Type B pancreatic cell (in vitro differentiated cells): Measurements from ENCODE around the gene TCHP. TPM values are rescaled to one million over a fixed set of nuclear protein-coding genes. Genes with fewer than 3 reads are reported as not detected.

Experiments
- DNase-seq: peaks from one replicate; pipeline ENCODE4 v3.0.0; 2021; ENCODE audit warnings: mixed read lengths; ENCODE audit not compliant: unreplicated experiment; ENCODE audit errors: extremely low spot score
- H3K27ac Mint-ChIP-seq: 2 replicates; pipeline ENCODE4 v1.8.0; 2021; ENCODE audit warnings: mild to moderate bottlenecking, mixed read lengths
- H3K27me3 Mint-ChIP-seq: 2 replicates; pipeline ENCODE4 v1.8.0; 2021; ENCODE audit warnings: mixed read lengths
- H3K36me3 Mint-ChIP-seq: 2 replicates; pipeline ENCODE4 v1.8.0; 2021; ENCODE audit warnings: mixed read lengths
- H3K4me1 Mint-ChIP-seq: one replicate; pipeline ENCODE4 v1.8.0; 2021; ENCODE audit warnings: mixed read lengths; ENCODE audit not compliant: unreplicated experiment
- H3K4me3 Mint-ChIP-seq: 2 replicates; pipeline ENCODE4 v1.8.0; 2021; ENCODE audit warnings: mild to moderate bottlenecking, mixed read lengths
- H3K9me3 Mint-ChIP-seq: 2 replicates; pipeline ENCODE4 v1.8.0; 2021; ENCODE audit warnings: mixed read lengths
- total RNA-seq: library from RNA; stranded (reverse); gene quantifications from 2 replicates; pipeline ENCODE4 v1.2.1, GENCODE V29; 2021; ENCODE audit warnings: low replicate concordance
- TF ChIP-seq, protein P1 (sequence below): fragments of 200-600 bp; sonication (generic); conservative IDR thresholded peaks from 2 replicates; pipeline ENCODE4 v1.5.0; 2021; ENCODE audit warnings: antibody characterized with exemption, mild to moderate bottlenecking

Gene TCHP
- total RNA-seq, 1 donor from 2014 or later = 21.6 TPM

DNA sequence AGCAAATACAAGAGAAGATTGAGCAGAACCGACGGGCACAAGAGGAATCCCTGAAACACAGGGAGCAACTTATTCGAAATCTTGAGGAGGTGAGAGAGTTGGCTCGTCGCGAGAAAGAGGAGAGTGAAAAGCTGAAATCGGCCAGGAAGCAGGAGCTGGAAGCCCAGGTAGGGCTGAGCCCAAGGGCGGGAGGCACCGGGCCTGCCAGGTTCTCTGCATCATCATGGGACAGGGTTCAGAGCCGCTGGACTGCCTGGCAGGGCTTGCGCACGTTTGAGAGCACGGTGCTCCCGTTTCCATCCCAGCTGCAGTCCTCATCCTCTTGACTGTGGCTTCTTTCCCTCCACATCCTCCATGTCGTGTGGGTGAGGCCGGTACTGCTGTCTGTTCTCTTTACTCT is 14.4 kb downstream of the TCHP start:
- no peak overlapping the region for H3K27ac Mint-ChIP-seq
- no peaks in the 10 kb centered on the region for H3K9me3 Mint-ChIP-seq
- H3K36me3 Mint-ChIP-seq = peaks cover 19% of the 10 kb centered on the region
- no peak for DNase-seq
- no peaks in the 10 kb centered on the region for H3K4me1 Mint-ChIP-seq
- H3K27me3 Mint-ChIP-seq = no peaks in the 10 kb centered on the region
- H3K4me3 Mint-ChIP-seq = no peak overlapping the region
- TF ChIP-seq, protein P1, sequence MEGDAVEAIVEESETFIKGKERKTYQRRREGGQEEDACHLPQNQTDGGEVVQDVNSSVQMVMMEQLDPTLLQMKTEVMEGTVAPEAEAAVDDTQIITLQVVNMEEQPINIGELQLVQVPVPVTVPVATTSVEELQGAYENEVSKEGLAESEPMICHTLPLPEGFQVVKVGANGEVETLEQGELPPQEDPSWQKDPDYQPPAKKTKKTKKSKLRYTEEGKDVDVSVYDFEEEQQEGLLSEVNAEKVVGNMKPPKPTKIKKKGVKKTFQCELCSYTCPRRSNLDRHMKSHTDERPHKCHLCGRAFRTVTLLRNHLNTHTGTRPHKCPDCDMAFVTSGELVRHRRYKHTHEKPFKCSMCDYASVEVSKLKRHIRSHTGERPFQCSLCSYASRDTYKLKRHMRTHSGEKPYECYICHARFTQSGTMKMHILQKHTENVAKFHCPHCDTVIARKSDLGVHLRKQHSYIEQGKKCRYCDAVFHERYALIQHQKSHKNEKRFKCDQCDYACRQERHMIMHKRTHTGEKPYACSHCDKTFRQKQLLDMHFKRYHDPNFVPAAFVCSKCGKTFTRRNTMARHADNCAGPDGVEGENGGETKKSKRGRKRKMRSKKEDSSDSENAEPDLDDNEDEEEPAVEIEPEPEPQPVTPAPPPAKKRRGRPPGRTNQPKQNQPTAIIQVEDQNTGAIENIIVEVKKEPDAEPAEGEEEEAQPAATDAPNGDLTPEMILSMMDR = no peak

DNA sequence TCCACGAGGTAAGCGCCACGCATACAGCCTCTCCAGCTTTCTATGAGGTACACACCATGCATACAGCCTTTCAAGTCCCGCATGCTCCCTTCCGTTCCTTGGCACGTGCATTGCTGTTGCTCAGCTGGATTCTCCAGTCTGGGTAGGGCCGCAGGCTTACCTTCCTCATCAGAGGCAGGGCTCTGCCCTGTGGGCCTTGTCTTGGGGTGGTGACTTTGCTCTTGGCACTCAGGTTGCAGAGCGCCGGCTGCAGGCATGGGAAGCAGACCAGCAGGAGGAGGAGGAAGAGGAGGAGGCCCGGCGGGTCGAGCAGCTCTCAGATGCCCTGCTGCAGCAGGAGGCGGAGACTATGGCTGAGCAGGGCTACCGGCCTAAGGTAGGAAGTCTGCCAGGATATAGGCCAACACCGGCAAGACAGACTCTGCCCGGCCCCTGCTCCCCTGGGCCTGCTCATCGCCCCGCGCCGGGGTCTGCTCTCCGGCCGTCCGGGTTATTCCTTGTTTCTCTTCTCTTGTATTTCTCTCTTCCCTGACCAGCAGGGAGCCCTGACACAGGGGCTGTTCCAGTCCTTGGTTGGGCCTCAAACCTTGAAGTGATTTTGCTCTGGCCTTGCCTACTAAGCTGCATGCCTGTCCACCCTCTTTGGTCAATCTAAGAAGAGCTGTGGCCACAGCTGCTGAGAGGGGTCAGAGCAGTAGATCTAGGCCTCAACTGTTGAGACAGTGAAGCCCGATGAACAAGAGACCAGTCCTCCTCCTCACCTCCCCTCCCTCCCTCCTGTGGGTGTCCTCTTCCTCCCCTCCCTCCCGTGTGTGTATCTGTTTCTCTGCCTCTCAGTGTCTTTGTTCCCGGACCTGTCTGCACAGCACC is 15.3 kb downstream of the TCHP start:
- TF ChIP-seq, protein P1 = no peak
- no peak for DNase-seq
- Mint-ChIP-seq H3K27me3 (no peaks in the 10 kb centered on the region), H3K4me3 (no peak overlapping the region), H3K9me3 (no peaks in the 10 kb centered on the region), H3K4me1 (no peaks in the 10 kb centered on the region), H3K27ac (no peak overlapping the region), H3K36me3 (peaks cover 22% of the 10 kb centered on the region)

GRCh38 chr12:109916045-109916444 is 16.0 kb downstream of the TCHP start:
- TF ChIP-seq, protein P1 = no peak

DNA sequence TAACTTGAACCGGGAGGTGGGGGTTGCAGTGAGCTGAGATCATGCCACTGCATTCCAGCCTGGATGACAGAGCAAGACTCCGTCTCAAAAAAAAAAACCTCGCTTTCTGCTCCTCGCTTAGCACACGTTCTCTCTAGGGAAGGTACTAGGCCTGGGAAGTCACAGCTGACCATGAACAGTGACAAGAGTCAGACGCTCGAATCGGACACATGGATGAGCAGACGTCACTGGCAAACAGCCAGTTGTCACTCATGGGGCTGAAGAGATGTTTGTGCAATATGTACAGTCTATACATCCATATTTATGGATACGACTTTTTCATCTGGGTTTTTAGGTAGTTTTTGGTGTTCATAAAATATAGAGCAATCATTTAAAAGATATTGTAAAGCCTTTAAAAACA is 19.4 kb downstream of the TCHP start:
- no peaks in the 10 kb centered on the region for H3K27me3 Mint-ChIP-seq
- H3K4me1 Mint-ChIP-seq = no peaks in the 10 kb centered on the region
- TF ChIP-seq, protein P1 = no peak
- H3K4me3 Mint-ChIP-seq = no peak overlapping the region
- no peak for DNase-seq
- H3K36me3 Mint-ChIP-seq = peaks cover 24% of the 10 kb centered on the region
- H3K27ac Mint-ChIP-seq = no peak overlapping the region
- no peaks in the 10 kb centered on the region for H3K9me3 Mint-ChIP-seq

More at GRCh38 chr12:109916045-109916444, 16.0 kb downstream of the TCHP start:
- no peak for DNase-seq
- Mint-ChIP-seq H3K27me3 (no peaks in the 10 kb centered on the region), H3K36me3 (peaks cover 23% of the 10 kb centered on the region), H3K27ac (no peak overlapping the region), H3K4me3 (no peak overlapping the region), H3K9me3 (no peaks in the 10 kb centered on the region), H3K4me1 (no peaks in the 10 kb centered on the region)

GRCh38 chr12:109920261-109920780 is 20.2 kb downstream of the TCHP start:
- H3K4me1 Mint-ChIP-seq = peaks cover 4% of the 10 kb centered on the region
- H3K27ac Mint-ChIP-seq = no peak overlapping the region
- DNase-seq = no peak
- no peaks in the 10 kb centered on the region for H3K9me3 Mint-ChIP-seq
- TF ChIP-seq, protein P1 = no peak
- no peaks in the 10 kb centered on the region for H3K27me3 Mint-ChIP-seq
- H3K4me3 Mint-ChIP-seq = no peak overlapping the region
- peaks cover 24% of the 10 kb centered on the region for H3K36me3 Mint-ChIP-seq
